Measurements from ENCODE around the gene ABCB9. TPM values are rescaled to one million over a fixed set of nuclear protein-coding genes. Genes with fewer than 3 reads are reported as not detected.
"Not testable (repeated sequence)": the region's sequence is repeated elsewhere in the genome, so short reads cannot be mapped to it uniquely, and the experiment has no call there.

Gene ABCB9
- total RNA-seq, 1 donor from 2014 or later = 16.7 TPM

DNA sequence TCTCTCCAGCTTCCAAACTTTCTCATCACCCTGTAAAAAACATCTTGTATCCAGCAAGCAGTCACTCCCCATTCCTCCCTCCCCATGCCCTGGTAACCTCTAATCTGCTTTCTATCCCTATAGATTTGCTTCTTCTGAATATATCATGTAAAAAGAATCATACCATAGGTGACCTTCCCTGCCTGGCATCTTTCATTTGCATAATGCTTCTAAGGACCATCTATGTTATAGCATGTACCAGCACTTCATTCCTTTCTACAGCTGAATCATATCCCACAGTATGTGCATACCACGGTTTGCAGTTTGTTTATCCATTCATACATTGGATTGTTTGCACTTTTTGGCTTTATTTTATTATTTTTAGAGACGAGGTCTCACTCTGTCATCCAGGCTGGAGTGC is 47.4 kb downstream of the ABCB9 start:
- no peak overlapping the region for H3K4me3 Mint-ChIP-seq
- peaks cover 13% of the 10 kb centered on the region for H3K4me1 Mint-ChIP-seq
- H3K9me3 Mint-ChIP-seq = peaks cover 3% of the 10 kb centered on the region
- H3K36me3 Mint-ChIP-seq = no peaks in the 10 kb centered on the region
- DNase-seq (ENCODE audit: low spot score in 2 of 2, unreplicated experiment in 2 of 2) = no peak
- H3K27ac Mint-ChIP-seq = no peak overlapping the region
- no peaks in the 10 kb centered on the region for H3K27me3 Mint-ChIP-seq (ENCODE audit: low read depth)
- TF ChIP-seq, protein P1, sequence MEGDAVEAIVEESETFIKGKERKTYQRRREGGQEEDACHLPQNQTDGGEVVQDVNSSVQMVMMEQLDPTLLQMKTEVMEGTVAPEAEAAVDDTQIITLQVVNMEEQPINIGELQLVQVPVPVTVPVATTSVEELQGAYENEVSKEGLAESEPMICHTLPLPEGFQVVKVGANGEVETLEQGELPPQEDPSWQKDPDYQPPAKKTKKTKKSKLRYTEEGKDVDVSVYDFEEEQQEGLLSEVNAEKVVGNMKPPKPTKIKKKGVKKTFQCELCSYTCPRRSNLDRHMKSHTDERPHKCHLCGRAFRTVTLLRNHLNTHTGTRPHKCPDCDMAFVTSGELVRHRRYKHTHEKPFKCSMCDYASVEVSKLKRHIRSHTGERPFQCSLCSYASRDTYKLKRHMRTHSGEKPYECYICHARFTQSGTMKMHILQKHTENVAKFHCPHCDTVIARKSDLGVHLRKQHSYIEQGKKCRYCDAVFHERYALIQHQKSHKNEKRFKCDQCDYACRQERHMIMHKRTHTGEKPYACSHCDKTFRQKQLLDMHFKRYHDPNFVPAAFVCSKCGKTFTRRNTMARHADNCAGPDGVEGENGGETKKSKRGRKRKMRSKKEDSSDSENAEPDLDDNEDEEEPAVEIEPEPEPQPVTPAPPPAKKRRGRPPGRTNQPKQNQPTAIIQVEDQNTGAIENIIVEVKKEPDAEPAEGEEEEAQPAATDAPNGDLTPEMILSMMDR (IDR thresholded peaks at IDR 0.05; ENCODE audit: unreplicated experiment) = no peak

DNA sequence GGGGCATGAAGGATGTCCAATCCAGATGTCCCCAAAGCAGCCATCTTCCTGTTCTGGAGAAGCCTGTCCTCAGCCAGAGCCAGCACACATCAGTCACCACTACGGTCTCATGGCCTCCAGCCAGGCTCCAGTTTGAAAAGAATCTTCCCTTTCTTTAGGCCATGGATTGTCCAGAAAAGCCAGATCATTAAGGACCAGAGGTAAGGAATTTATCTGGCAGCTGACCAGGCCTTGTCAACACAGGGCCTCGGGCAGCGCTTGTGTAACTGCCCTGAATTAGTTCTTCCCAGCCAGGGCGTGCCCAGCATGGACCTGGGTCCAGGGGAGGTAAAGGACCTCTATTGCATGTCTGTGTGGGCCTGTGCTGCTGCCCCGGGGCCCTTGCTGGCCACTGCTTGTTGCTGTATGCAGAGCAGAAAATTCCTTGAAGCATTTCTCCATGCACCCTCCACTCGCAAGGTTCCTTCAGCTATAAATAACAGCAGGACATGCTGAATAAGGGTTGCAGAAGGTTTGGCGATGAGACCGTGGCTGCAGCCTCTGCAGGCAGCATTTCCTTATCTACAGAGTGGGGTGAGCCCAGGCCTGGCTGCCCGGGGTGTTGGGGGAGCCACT is 48.6 kb downstream of the ABCB9 start:
- TF ChIP-seq, protein P1 (IDR thresholded peaks at IDR 0.05; ENCODE audit: unreplicated experiment) = no peak
- H3K4me3 Mint-ChIP-seq = no peak overlapping the region
- H3K27me3 Mint-ChIP-seq (ENCODE audit: low read depth) = no peaks in the 10 kb centered on the region
- H3K4me1 Mint-ChIP-seq = peaks cover 13% of the 10 kb centered on the region
- no peak for DNase-seq (ENCODE audit: low spot score in 2 of 2, unreplicated experiment in 2 of 2)
- no peaks in the 10 kb centered on the region for H3K36me3 Mint-ChIP-seq
- peak overlapping the region; percentile 65 for H3K27ac Mint-ChIP-seq
- peaks cover 3% of the 10 kb centered on the region for H3K9me3 Mint-ChIP-seq

DNA sequence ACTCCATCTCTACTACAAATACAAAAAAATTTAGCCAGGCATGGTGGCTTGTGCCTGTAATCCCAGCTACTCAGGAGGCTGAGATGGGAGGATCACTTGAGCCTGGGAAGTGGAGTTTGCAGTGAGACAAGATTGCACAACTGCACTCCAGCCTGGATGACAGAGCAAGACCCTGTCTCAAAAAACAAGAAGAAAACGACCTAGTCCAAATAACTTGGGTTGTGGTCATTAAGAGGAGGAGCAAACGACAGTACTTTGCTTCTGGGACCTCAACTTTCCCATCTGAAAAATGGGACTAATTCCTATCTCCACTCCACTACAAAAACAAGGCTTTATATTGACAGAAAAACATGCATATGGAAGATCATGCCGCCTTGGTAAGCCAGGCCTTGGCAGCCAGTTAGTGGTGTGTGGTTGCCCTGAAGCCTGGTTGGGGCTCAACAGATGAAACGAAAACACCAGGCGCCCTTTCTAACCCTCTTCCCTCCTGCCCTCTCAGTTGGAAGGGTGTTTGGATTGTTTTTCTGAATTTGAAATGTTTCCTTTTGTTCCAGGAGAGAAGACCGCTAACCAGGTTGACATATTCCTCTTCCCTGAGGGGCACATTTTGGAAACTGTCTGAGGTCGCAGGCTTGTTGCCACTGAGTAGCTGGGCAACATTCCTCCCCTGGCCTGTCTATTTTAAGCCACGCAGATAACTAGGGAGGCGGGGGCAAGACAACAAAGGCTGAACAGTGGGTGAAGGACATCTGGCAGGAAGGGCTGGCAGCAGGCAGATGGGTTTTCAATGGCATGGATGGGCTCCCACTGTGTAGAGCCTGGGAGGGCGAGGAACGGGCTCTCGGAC is 56.6 kb downstream of the ABCB9 start:
- no peak for DNase-seq (ENCODE audit: low spot score in 2 of 2, unreplicated experiment in 2 of 2)
- TF ChIP-seq, protein P1 (IDR thresholded peaks at IDR 0.05; ENCODE audit: unreplicated experiment) = no peak
- H3K27ac Mint-ChIP-seq = no peak overlapping the region
- peaks cover 10% of the 10 kb centered on the region for H3K4me1 Mint-ChIP-seq
- no peaks in the 10 kb centered on the region for H3K36me3 Mint-ChIP-seq
- no peaks in the 10 kb centered on the region for H3K27me3 Mint-ChIP-seq (ENCODE audit: low read depth)
- H3K4me3 Mint-ChIP-seq = no peak overlapping the region
- peaks cover 5% of the 10 kb centered on the region for H3K9me3 Mint-ChIP-seq

DNA sequence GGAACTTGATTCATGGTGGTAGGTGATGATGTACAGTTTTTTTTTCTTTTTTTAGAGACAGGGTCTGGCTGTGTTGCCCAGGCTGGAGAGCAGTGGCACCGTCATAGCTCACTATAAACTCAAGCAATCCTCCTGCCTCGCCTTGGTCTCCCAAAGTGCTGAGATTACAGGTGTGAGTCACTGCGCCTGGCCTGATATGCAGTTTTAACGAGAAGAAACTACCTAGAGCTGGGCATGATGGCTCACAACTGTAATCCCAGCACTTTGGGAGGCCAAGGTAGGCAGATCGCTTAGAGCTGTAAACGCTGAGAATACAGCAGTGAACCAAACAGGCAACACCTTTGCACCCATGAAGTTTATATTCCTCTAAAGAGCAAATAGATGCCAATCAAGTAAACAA is 57.3 kb downstream of the ABCB9 start:
- Mint-ChIP-seq H3K27ac (no peak overlapping the region), H3K4me3 (no peak overlapping the region), H3K36me3 (no peaks in the 10 kb centered on the region), H3K9me3 (peaks cover 3% of the 10 kb centered on the region), H3K4me1 (peaks cover 10% of the 10 kb centered on the region), H3K27me3 (ENCODE audit: low read depth) (no peaks in the 10 kb centered on the region)
- TF ChIP-seq, protein P1 (IDR thresholded peaks at IDR 0.05; ENCODE audit: unreplicated experiment) = no peak
- no peak for DNase-seq (ENCODE audit: low spot score in 2 of 2, unreplicated experiment in 2 of 2)

DNA sequence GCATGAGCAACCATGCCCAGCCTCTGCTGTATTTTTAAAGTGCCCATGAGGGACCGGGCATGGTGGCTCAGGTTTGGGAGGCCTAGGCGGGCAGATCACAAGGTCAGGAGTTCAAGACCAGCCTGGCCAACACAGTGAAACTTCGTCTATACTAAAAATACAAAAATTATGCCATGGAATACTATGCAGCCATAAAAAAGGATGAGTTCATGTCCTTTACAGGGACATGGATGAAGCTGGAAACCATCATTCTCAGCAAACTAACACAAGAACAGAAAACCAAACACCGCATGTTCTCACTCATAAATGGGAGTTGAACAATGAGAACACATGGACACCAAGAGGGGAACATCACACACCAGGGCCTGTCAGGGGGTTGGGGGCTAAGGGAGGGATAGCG is 61.0 kb downstream of the ABCB9 start:
- H3K4me1 Mint-ChIP-seq = peaks cover 11% of the 10 kb centered on the region
- not testable (repeated sequence) for H3K27ac Mint-ChIP-seq; DNase-seq (ENCODE audit: low spot score in 2 of 2, unreplicated experiment in 2 of 2); H3K36me3 Mint-ChIP-seq; H3K4me3 Mint-ChIP-seq; H3K27me3 Mint-ChIP-seq (ENCODE audit: low read depth); H3K9me3 Mint-ChIP-seq

DNA sequence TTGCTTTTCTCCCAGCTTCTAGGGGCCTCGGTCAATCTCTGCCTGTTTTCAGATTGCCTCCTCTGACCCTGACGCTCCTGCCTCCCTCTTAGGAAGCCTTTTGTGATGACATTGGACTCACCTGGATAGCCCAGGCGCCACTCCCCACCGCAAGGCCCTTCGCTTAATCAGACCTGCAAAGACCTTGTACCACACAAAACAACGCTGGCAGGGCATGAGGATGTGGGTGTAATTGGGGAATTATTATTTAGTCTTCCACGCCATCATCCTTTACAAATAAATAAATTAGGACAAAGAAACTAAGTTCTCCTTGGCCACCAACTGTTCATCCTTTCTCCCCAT is 62.6 kb downstream of the ABCB9 start:
- no peaks in the 10 kb centered on the region for H3K27me3 Mint-ChIP-seq (ENCODE audit: low read depth)

More for the DNA sequence above, 62.6 kb downstream of the ABCB9 start:
- Mint-ChIP-seq H3K4me1 (peaks cover 3% of the 10 kb centered on the region), H3K9me3 (peaks cover 3% of the 10 kb centered on the region), H3K36me3 (no peaks in the 10 kb centered on the region), H3K4me3 (no peak overlapping the region), H3K27ac (no peak overlapping the region)
- TF ChIP-seq, protein P1 (IDR thresholded peaks at IDR 0.05; ENCODE audit: unreplicated experiment) = no peak
- no peak for DNase-seq (ENCODE audit: low spot score in 2 of 2, unreplicated experiment in 2 of 2)

All from mesothelial cell of epicardium (in vitro differentiated cells).